Hepatic stellate cell (primary cell): Measurements from ENCODE around the gene LAT.
"Not testable (repeated sequence)": the region's sequence is repeated elsewhere in the genome, so short reads cannot be mapped to it uniquely, and the experiment has no call there.

Experiments used
- DNase-seq: peaks from one replicate; pipeline ENCODE4 v3.0.0; 2011; ENCODE audit warnings: low spot score

LAT gene

DNA sequence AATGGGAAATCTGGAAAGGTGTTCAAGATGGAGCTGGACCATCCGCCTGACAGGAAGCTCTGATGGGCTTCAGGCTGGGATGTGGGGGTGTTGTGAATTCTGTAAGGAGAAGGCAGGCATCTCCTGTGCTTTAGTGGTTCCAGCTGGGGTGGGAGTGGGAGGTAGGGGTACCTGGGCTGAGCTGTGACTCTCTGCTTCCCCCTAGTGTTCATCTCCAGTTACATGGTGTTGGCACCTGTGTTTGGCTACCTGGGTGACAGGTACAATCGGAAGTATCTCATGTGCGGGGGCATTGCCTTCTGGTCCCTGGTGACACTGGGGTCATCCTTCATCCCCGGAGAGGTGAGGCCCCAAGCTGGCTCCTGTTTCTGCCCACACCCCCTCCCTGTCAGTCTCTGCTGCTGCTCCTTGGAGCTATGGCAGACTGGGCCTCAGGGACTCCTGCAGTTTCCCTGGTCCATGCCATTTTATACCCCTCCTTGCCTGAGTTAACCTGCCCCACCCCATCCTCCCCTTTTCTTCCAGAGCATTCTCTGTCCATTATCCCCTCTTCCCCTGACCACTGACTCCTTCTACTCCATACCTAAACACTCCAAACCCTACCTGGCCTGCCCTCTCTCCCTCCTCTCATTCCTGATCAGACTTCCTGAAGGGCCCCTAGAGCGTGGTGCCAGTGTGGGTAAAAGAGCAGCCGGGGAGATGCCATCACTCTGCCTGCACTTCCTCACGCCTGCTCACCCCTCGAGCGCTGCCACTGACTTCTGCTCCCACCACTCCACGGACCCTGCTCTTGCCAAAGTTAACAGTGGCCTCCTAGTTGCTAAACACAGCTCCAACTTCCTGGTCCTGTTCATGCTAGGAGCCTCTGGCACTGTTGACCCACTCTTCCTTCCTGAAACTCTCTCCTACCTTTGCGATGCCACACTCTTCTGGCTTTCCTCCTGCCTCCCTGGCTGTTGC lies 6.9 kb upstream of the LAT start:
- no peak for DNase-seq

DNA sequence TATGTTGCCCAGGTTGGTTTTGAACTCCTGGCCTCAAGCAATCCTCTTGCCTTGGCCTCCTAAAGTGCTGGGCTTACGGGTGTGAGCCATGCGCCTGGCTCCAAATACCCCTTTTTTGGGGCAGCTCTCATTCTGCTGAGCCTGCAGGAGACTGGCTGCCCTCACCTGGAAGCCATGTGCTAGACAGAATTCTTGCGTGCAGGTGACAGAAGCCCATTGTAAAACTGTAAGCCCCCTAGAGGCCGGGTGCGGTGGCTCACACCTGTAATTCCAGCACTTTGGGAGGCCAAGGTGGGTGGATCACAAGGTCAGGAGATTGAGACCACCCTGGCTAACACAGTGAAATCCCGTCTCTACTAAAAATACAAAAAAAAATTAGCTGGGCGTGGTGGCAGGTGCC lies 4.5 kb upstream of the LAT start:
- DNase-seq: not testable (repeated sequence)

DNA sequence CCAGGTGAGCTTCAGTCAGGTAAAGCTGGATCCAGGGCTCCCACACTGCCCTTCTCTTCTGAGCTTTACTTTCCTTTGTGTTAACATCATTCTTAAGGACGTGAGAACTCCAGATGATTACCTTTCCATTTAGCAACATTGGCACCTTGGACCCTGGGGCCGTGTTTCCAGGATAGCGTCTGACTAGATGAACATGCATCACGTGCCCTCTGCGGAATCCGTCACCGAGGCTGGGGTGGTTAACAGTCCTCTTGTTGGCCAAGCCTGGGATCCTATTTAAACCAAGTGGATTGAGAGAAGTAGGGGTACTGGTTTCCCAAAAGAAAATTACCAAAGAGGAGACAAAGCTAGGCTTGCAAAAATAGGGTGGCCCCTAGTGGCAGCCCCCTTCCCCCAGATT lies 3.9 kb upstream of the LAT start:
- no peak for DNase-seq

DNA sequence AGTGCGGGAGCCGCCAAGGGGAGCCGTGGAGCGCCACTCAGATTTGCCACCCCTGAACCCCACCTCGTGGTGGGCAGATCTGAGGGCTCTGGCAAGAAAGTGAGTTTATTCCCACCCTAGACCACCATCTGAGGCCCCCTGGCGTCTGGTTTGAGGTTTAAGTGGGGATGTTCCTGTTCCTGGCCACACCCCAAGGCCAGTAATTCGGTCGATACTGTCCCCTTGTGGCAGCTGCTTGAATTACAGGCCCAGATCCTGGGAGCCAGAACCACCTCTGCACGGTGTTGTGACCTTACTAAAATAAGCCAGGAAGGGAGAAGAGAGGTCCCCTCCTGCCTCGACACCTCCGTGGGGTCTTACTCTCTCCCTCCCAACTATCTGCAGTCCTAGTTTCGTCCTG lies 3.3 kb upstream of the LAT start:
- no peak for DNase-seq

DNA sequence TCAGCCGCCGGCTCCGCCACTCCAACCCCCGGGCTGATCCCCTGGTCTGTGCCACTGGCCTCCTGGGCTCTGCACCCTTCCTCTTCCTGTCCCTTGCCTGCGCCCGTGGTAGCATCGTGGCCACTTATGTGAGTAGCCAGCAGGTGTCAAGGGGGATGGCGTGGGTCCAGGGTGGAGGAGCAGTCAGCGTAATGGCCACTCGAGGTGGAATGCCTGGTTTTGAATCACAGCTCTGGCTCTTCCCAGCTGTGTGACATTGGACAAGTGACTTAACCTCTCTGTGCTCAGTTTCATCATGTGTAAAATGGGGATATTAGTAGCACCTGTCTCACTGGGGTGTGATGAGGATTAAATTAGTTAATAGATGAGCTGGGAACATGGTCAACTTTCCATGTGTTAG lies 2.4 kb upstream of the LAT start:
- DNase-seq: no peak

DNA sequence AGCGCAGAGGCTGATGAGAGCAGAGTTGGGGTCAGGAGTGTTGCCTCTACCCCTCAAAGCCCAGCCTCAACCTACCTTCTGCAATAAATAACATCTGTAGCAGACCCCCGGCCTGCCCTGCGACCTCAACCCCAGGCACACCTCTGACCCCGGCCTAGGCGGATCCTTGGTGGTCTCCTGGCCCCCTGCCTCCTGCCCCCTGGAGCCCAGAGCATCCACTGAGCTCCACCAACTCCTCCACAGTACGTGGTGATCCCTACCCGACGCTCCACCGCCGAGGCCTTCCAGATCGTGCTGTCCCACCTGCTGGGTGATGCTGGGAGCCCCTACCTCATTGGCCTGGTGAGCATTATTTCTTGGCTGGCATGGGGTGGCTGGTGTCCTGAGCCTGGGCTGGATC lies 1.9 kb upstream of the LAT start:
- DNase-seq: no peak

DNA sequence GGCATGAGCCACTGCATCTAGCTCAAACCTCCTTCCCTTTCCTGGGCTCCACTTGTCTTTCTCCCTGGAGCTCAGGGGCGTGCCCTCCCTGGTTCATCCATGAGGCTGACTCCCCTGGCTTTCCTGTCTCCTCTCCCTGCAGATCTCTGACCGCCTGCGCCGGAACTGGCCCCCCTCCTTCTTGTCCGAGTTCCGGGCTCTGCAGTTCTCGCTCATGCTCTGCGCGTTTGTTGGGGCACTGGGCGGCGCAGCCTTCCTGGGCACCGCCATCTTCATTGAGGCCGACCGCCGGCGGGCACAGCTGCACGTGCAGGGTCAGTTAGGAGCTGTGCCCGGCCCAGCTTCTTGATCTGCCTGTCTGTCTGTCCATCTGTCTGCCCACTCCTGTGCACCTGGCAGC lies 1.2 kb upstream of the LAT start:
- no peak for DNase-seq

DNA sequence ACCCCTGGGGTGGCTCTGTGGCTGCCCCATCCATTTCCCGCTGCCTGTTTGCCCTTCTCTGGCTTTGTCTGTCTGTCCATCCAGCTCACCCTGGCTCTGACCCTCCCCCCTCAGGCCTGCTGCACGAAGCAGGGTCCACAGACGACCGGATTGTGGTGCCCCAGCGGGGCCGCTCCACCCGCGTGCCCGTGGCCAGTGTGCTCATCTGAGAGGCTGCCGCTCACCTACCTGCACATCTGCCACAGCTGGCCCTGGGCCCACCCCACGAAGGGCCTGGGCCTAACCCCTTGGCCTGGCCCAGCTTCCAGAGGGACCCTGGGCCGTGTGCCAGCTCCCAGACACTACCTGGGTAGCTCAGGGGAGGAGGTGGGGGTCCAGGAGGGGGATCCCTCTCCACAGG lies 761 bp upstream of the LAT start:
- no peak for DNase-seq

DNA sequence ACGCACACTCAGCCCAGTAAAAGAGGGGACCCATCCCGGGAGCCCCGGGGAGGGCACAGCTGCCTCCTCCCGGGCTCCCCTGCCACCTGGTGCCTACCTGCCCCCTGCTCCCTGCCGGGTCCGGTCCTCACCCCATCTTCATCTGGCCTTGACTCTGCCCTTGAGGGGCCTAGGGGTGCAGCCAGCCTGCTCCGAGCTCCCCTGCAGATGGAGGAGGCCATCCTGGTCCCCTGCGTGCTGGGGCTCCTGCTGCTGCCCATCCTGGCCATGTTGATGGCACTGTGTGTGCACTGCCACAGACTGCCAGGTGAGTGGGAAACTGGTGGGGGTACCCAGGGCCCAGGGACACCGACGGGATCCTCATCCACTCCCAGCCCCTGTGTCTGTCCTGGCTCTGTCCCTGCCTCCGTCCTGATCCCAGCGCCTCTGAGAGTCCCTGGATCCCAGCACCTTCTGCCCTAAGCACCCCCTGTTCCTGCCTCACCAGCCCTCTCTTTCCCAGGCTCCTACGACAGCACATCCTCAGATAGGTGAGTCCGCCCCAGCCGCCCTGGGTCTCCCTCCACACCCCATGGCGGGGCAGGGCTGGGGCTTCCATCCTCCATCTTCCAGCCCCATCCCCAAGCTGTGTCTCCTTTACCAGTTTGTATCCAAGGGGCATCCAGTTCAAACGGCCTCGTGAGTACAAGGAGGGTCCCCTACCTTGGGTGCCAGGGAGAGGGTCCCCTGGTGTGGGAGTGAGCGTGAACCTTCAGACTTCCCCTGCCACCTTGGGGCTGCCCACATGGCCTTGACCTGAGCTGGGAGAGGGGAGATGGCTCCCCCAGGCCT lies 574 bp downstream of the LAT start:
- no peak for DNase-seq

DNA sequence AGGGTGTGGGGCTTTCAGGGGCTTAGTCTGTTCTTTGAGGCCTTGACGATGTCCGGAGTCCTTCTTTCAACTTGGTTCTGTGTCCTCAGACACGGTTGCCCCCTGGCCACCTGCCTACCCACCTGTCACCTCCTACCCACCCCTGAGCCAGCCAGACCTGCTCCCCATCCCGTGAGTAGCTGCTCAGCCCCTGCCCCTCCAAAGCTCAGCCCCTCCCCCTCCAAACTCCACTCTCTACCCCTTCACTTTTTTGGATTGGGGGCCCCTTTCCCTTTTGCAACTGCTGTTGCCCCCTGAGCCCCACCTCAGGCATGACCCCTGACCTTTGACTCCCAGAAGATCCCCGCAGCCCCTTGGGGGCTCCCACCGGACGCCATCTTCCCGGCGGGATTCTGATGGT lies 1.2 kb downstream of the LAT start:
- no peak for DNase-seq

DNA sequence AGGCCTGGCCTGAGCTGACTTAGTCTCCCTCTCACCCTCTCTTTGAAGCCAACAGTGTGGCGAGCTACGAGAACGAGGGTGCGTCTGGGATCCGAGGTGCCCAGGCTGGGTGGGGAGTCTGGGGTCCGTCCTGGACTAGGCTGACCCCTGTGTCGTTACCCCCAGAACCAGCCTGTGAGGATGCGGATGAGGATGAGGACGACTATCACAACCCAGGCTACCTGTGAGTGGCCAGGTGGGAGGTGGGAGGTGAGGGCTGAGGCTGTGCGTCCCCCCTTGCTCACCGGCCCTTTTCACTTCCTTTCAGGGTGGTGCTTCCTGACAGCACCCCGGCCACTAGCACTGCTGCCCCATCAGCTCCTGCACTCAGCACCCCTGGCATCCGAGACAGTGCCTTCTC lies 1.6 kb downstream of the LAT start:
- no peak for DNase-seq

DNA sequence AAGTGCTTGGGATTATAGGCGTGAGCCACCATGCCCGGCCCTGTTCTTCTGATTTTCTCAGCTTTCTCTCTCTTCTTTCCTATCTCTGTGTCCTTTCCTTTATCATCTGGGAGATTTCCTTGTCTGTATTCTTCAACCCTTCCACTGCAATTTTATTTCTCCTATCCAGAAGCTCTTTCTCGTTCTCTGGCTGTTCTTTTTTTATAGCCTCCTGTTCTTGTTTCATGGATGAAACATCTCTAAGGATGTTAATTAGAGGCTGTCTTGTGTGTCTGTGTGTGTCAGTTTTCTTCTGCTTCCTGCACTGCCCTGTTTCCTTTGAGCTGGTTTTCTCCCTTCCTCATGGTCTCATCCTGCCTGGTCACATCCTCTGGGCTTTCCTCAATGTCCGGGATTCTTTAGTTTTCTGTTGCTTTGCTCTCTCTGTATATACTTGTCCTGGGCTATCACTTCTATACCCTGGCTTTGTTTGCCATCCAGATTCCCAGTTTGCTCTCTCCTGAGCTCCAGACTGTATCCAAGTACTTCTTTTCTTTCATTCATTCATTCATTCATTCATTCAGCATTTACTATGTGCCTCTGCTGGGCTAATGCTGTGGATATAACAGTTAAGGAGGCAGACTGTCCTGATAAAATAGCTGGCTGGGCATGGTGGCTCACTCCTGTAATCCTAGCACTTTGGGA lies 2.5 kb downstream of the LAT start:
- no peak for DNase-seq

DNA sequence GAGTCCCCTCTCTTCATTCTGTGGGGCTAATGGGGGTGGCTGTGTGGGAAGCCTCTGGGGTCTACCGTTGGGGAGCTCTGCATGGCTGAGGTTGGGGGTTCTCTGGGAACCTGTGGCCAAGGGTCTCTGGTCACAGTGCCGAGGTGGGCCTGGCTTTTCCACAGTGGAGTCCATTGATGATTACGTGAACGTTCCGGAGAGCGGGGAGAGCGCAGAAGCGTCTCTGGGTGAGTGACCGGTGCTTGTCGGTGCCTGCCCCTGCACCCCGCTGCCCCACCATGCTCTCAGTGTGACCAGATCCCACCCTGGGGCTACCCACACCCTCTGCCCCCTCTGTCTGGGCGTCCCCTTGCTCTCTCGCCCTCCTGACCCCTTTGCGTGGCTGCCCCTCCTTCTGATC lies 4.5 kb downstream of the LAT start:
- no peak for DNase-seq

DNA sequence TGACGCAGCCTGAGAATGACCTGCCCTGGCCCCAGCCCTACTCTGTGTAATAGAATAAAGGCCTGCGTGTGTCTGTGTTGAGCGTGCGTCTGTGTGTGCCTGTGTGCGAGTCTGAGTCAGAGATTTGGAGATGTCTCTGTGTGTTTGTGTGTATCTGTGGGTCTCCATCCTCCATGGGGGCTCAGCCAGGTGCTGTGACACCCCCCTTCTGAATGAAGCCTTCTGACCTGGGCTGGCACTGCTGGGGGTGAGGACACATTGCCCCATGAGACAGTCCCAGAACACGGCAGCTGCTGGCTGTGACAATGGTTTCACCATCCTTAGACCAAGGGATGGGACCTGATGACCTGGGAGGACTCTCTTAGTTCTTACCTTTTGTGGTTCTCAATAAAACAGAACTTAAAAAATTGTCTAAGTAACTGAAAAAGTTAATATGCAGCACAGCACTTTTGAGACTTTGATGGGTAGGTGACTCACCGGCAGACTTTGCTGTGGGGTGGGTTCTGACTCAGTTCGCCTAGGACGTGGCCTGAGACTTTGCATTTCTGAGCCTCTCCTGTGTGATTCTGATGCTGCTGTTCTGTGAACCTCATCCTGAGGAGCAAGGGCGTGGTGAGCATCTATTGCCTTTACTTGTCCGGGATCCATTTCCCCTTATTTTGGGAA lies 5.7 kb downstream of the LAT start:
- no peak for DNase-seq

DNA sequence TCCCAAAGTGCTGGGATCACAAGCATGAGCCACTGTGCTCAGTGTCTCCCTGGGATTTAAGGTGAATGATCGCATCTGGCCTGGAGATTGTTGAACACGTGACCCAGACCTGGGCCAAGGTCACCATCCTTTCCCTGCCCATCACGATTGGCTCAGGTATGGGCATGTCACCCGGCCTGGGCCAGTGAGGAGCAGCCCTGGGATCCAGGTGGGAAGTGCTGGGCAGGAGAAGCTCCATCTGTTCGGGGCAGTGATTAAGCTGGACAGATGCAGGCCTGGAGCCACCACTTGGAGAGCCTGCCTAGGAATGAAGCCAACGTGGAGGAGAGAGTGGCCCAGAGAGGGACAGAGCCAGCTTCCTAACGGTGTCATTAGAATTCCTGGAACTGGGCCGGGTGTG lies 6.8 kb downstream of the LAT start:
- no peak for DNase-seq

DNA sequence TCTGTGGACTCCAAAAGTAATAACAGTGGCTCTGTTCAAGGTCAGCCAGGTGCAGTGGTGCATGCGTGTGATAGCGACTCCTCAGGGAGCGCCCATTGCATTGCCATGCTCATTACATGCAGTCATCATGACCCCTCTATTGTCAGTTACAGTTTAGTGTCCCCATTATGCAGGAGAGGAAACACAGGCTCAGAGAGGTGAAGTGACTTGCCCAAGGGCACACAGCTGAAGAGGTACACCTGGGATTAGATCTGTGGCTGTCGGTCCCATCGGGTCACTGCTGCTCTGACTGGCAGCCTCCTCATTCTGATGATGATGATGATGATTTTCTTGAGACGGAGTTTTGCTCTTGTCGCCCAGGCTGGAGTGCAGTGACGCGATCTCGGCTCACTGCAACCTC lies 7.6 kb downstream of the LAT start:
- no peak for DNase-seq

DNA sequence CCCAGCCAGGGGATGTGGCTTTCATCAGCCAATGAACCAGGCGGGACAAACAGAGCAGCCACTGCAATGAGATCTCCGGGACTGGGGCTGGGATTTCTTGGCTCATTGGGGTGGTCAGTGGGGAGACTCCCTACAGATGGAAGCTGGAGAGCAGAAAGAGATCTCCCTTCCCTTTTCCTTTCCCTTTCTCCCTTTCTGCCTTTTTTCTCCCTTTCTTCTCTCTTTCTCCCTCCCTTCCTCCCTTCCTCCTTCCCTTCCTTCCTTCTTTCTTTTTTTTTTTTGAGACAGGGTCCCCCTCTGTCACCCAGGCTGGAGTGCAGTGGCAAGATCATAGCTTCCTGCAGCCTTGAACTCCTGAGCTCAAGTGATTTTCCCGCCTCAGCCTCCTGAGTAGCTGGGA lies 14.0 kb downstream of the LAT start:
- DNase-seq: no peak

DNA sequence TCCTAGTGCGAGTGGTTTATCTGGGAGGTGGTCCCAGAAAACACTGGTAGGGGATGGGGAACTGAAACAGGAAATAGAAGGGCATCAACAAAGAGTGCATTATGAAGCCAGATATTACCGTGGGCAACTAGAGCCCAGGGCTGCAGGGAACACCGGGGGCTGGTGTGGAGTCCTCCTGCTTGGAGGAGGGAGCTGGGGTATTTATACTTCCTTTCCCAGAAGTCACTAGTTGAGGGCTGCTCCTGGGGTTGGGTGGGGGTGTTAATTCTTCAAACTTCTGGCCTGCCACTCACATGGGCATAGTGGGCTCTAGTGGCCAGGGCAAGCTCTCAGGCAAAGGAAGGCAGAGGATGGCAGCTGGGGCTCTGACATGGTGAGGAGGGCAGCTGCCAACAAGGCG lies 14.7 kb downstream of the LAT start:
- no peak for DNase-seq

DNA sequence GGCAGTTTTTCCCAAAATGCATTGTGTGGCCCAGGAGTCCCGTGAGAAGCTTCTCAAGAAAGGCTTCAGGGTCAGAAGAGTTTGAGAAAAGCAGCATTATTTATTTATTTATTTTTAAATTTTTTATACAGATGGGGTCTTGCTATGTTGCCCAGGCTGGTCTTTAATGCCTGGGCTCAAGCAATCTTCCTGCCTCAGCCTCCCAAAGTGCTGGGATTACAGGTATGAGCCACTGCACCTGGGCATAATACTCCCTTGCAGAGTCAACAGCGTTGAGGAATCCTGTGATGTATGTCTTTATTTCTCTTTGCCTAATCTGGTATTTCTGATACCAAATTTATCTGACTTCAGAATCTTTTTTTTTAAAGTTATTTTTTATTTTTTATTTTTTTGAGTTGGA lies 15.2 kb downstream of the LAT start:
- DNase-seq: no peak

DNA sequence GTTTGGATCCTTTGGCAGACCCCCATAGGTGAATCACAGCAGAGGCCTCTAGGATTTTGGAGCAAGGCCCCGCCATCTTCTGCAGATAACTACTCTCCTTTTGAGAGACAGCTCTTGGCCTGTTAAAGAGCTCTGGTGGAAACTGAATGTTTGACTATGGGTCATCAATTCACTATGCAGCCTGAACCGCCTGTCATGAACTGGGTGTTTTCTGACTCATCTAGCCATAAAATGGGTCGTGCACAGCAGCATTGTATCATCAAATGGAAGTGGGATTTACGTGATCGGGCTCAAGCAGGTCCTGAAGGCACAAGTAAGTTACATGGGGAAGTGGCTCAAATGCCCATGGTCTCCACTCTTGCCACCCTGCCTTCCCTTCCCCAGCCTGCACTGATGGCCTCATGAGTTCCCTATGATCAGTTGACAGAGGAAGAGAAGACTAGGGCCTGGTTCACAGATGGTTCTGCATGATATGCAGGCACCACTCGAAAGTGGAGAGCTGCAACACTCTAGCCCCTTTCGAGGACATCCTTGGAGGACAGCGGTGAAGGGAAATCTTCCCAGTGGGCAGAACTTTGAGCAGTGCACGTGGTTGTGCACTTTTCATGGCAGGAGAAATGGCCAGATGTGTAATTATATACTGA lies 19.8 kb downstream of the LAT start:
- DNase-seq: not testable (repeated sequence)

DNA sequence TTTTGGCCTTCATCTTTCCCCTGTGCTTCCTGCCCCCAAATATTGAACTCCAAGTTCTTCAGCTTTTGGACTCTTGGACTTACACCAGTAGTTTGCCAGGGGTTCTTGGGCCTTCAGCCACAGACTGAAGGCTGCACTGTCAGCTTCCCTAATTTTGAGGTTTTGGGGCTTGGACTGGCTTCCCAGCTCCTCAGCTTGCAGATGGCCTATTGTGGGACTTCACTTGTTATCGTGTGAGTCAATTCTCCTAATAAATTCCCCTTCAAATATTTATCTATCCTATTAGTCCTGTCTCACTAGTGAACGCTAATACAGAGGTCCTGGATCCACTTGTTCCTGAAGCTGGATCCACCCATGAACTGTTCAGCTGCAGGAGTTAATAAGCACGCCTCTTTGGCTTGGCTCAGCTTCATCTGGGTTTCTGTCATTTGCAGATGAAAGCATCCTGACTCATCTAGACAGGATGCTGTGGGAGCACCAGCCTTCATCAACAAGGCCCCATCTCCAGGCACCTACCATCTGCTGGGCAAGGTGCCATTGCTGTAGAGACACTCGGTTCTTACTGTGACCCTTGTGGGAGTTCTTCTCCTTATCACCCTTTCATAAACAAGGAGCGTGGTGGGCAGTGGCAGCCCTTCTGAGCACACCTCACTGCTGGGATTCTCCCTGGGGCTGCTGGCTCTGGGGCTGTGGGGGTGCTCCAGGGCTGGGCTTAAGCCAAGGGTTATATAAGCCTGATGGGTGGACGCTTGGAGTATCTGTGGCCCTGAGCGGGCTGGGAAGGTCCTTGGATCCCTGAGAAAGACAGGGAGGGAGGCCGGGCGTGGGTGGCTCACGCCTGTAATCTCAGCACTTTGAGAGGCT lies 23.1 kb downstream of the LAT start:
- no peak for DNase-seq
